HepG2 (cell line): Measurements from ENCODE around the gene METTL14. TPM values are rescaled to one million over a fixed set of nuclear protein-coding genes. Genes with fewer than 3 reads are reported as not detected.

Experiments
- MAFF ChIP-seq: IDR thresholded peaks from 2 replicates; pipeline ENCODE4 v1.6.1; 2011; ENCODE audit warnings: low read depth, low read length, improper control_type of control experiment
- NCOR1 ChIP-seq: fragments of 200-600 bp; sonication (generic); IDR thresholded peaks from 2 replicates; pipeline ENCODE4 v1.7.0; 2017; ENCODE audit warnings: antibody characterized with exemption, low read length, borderline replicate concordance
- PCBP2 ChIP-seq: fragments of 200-400 bp; formaldehyde crosslinking; optimal IDR thresholded peaks from 2 replicates; pipeline ENCODE3; 2018; ENCODE audit warnings: low read length, low read depth; ENCODE audit not compliant: poor library complexity, severe bottlenecking
- PHF8 ChIP-seq: sonication (generic); formaldehyde crosslinking; IDR thresholded peaks from 2 replicates; pipeline ENCODE4 v1.5.0; 2020; ENCODE audit warnings: missing genetic modification reagents
- SOX13 ChIP-seq, 3 experiments: fragments of 450-650 bp in 1 of 3; sonication (generic) in 1 of 3; formaldehyde crosslinking in 1 of 3; IDR thresholded peaks in 2 of 3; conservative IDR thresholded peaks in 1 of 3; 2 replicates each; pipeline versions ENCODE4 v1.5.0 to v1.6.1; 2016 to 2020; ENCODE audit warnings: antibody characterized with exemption in 1 of 3, mild to moderate bottlenecking in 1 of 3, missing compliant biosample characterization in 1 of 3, missing genetic modification reagents in 1 of 3, moderate library complexity in 1 of 3
- SOX5 ChIP-seq: IDR thresholded peaks from 2 replicates; pipeline ENCODE4 v1.6.1; 2016; ENCODE audit warnings: borderline replicate concordance
- SSRP1 ChIP-seq: IDR thresholded peaks from 2 replicates; pipeline ENCODE4 v1.6.1; 2016; ENCODE audit warnings: control low read depth
- STAT5B ChIP-seq: sonication (generic); formaldehyde crosslinking; IDR thresholded peaks from 2 replicates; pipeline ENCODE4 v1.4.0; 2020; ENCODE audit warnings: missing genetic modification reagents
- ZNF264 ChIP-seq: sonication (generic); formaldehyde crosslinking; IDR thresholded peaks from 2 replicates; pipeline ENCODE4 v1.4.0; 2020; ENCODE audit warnings: missing genetic modification reagents
- ZNF777 ChIP-seq: sonication (generic); formaldehyde crosslinking; IDR thresholded peaks from 2 replicates; pipeline ENCODE4 v1.4.0; 2020; ENCODE audit warnings: missing genetic modification reagents
- polyA plus RNA-seq, 8 experiments: library from polyadenylated mRNA; depleted of rRNA in 3 of 8; stranded (reverse) in 7 of 8; unstranded in 1 of 8; fragments of >200 nt; fragmentation: Illumina TruSeq in 4 of 8; extraction: Trizol in 4 of 8; gene quantifications; 2 replicates each; pipeline versions ENCODE4 v1.2.1 to v1.2.3, GENCODE V29; 2011 to 2016; ENCODE audit warnings: low read depth in 4 of 8, missing spikeins in 1 of 8, mixed read lengths in 1 of 8; ENCODE audit not compliant: insufficient read depth in 1 of 8
- total RNA-seq, 5 experiments: library from RNA; depleted of rRNA; stranded (reverse); fragments of >200 nt; fragmentation: Illumina TruSeq; extraction: Trizol; gene quantifications; 2 replicates each; pipeline ENCODE4 v1.2.3, GENCODE V29; 2016; ENCODE audit warnings: low read depth in 1 of 5
- TF ChIP-seq, protein P1 (sequence below): IDR thresholded peaks from 2 replicates; pipeline ENCODE4 v1.6.1; 2016; ENCODE audit warnings: low read depth
- TF ChIP-seq, protein P2 (sequence below): sonication (generic); formaldehyde crosslinking; IDR thresholded peaks from 2 replicates; pipeline ENCODE4 v1.4.0; 2020; ENCODE audit warnings: mild to moderate bottlenecking, missing genetic modification reagents
- TF ChIP-seq, protein P3 (sequence below): sonication (generic); formaldehyde crosslinking; IDR thresholded peaks from 2 replicates; pipeline ENCODE4 v1.4.0; 2020; ENCODE audit warnings: missing genetic modification reagents
- TF ChIP-seq, protein P4 (sequence below): sonication (generic); formaldehyde crosslinking; conservative IDR thresholded peaks from 2 replicates; pipeline ENCODE4 v1.4.0; 2020; ENCODE audit warnings: missing genetic modification reagents
- TF ChIP-seq, protein P5 (sequence below): sonication (generic); formaldehyde crosslinking; IDR thresholded peaks from 2 replicates; pipeline ENCODE4 v1.8.0; 2022; ENCODE audit warnings: mild to moderate bottlenecking, missing genetic modification reagents; ENCODE audit not compliant: insufficient replicate concordance
- TF ChIP-seq, protein P6 (sequence below): sonication (generic); formaldehyde crosslinking; IDR thresholded peaks from 2 replicates; pipeline ENCODE4 v1.4.0; 2020; ENCODE audit warnings: missing genetic modification reagents
- TF ChIP-seq, protein P7 (sequence below): IDR thresholded peaks from 2 replicates; pipeline ENCODE4 v1.6.1; 2016; ENCODE audit warnings: missing genetic modification reagents, missing compliant biosample characterization

Gene METTL14
- total and polyA plus RNA-seq, 2 of the 13 experiments (the other 11 are each of a cell fraction or from before 2014, with no cell fraction given): 11.6 to 44.9 TPM

DNA sequence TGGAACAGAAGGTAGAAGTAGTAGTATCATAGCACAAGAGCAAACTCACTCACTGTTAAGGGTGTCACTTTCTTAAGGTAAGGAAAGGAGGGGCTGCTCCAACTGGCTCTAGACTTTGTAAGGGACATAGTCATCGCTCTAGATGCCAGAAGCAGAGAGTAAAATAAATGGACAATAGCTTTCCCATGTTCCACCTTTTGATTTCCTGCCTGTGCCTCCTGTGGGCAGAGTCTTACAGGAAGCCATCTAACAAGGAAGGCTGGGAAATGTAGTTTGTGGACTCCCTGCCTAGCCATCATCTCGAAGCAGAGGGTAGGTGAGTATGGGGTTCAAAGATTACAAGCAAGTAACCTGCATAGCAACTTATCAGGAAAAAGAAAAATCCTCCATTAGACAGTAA lies 1.7 kb upstream of the METTL14 start (continued):
- TF ChIP-seq, protein P1, sequence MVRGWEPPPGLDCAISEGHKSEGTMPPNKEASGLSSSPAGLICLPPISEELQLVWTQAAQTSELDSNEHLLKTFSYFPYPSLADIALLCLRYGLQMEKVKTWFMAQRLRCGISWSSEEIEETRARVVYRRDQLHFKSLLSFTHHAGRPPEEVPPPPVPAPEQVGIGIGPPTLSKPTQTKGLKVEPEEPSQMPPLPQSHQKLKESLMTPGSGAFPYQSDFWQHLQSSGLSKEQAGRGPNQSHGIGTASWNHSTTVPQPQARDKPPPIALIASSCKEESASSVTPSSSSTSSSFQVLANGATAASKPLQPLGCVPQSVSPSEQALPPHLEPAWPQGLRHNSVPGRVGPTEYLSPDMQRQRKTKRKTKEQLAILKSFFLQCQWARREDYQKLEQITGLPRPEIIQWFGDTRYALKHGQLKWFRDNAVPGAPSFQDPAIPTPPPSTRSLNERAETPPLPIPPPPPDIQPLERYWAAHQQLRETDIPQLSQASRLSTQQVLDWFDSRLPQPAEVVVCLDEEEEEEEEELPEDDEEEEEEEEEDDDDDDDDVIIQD (CRISPR knock-in tag): 0 out of 2 replicates have a peak, but pooled peaks have one; percentile 33
- TF ChIP-seq, protein P2, sequence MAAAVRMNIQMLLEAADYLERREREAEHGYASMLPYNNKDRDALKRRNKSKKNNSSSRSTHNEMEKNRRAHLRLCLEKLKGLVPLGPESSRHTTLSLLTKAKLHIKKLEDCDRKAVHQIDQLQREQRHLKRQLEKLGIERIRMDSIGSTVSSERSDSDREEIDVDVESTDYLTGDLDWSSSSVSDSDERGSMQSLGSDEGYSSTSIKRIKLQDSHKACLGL (CRISPR knock-in tag): no peak
- TF ChIP-seq, protein P3, sequence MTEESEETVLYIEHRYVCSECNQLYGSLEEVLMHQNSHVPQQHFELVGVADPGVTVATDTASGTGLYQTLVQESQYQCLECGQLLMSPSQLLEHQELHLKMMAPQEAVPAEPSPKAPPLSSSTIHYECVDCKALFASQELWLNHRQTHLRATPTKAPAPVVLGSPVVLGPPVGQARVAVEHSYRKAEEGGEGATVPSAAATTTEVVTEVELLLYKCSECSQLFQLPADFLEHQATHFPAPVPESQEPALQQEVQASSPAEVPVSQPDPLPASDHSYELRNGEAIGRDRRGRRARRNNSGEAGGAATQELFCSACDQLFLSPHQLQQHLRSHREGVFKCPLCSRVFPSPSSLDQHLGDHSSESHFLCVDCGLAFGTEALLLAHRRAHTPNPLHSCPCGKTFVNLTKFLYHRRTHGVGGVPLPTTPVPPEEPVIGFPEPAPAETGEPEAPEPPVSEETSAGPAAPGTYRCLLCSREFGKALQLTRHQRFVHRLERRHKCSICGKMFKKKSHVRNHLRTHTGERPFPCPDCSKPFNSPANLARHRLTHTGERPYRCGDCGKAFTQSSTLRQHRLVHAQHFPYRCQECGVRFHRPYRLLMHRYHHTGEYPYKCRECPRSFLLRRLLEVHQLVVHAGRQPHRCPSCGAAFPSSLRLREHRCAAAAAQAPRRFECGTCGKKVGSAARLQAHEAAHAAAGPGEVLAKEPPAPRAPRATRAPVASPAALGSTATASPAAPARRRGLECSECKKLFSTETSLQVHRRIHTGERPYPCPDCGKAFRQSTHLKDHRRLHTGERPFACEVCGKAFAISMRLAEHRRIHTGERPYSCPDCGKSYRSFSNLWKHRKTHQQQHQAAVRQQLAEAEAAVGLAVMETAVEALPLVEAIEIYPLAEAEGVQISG (CRISPR knock-in tag): peak; percentile 45; the same call in 1 of the 2 replicates
- TF ChIP-seq ZNF777 (CRISPR knock-in tag) (no peak), SOX13 (IDR thresholded peaks at IDR 0.05) (no peak), SOX13 (CRISPR knock-in tag; conservative IDR thresholded peaks at IDR 0.05 in 1 of 2, IDR thresholded peaks at IDR 0.05 in 1 of 2) (no peak), PCBP2 (no peak), STAT5B (CRISPR knock-in tag) (no peak), PHF8 (CRISPR knock-in tag) (peak; percentile 36; the same call in 1 of the 2 replicates), SOX5 (CRISPR knock-in tag) (0 out of 2 replicates have a peak, but pooled peaks have one; percentile 9), MAFF (no peak), NCOR1 (no peak), SSRP1 (CRISPR knock-in tag) (no peak), ZNF264 (no peak)
- TF ChIP-seq, protein P4, sequence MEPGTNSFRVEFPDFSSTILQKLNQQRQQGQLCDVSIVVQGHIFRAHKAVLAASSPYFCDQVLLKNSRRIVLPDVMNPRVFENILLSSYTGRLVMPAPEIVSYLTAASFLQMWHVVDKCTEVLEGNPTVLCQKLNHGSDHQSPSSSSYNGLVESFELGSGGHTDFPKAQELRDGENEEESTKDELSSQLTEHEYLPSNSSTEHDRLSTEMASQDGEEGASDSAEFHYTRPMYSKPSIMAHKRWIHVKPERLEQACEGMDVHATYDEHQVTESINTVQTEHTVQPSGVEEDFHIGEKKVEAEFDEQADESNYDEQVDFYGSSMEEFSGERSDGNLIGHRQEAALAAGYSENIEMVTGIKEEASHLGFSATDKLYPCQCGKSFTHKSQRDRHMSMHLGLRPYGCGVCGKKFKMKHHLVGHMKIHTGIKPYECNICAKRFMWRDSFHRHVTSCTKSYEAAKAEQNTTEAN (CRISPR knock-in tag): no peak
- TF ChIP-seq, protein P5, sequence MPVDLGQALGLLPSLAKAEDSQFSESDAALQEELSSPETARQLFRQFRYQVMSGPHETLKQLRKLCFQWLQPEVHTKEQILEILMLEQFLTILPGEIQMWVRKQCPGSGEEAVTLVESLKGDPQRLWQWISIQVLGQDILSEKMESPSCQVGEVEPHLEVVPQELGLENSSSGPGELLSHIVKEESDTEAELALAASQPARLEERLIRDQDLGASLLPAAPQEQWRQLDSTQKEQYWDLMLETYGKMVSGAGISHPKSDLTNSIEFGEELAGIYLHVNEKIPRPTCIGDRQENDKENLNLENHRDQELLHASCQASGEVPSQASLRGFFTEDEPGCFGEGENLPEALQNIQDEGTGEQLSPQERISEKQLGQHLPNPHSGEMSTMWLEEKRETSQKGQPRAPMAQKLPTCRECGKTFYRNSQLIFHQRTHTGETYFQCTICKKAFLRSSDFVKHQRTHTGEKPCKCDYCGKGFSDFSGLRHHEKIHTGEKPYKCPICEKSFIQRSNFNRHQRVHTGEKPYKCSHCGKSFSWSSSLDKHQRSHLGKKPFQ (CRISPR knock-in tag): no peak
- TF ChIP-seq, protein P6, sequence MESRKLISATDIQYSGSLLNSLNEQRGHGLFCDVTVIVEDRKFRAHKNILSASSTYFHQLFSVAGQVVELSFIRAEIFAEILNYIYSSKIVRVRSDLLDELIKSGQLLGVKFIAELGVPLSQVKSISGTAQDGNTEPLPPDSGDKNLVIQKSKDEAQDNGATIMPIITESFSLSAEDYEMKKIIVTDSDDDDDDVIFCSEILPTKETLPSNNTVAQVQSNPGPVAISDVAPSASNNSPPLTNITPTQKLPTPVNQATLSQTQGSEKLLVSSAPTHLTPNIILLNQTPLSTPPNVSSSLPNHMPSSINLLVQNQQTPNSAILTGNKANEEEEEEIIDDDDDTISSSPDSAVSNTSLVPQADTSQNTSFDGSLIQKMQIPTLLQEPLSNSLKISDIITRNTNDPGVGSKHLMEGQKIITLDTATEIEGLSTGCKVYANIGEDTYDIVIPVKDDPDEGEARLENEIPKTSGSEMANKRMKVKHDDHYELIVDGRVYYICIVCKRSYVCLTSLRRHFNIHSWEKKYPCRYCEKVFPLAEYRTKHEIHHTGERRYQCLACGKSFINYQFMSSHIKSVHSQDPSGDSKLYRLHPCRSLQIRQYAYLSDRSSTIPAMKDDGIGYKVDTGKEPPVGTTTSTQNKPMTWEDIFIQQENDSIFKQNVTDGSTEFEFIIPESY (CRISPR knock-in tag): no peak
- TF ChIP-seq, protein P7, sequence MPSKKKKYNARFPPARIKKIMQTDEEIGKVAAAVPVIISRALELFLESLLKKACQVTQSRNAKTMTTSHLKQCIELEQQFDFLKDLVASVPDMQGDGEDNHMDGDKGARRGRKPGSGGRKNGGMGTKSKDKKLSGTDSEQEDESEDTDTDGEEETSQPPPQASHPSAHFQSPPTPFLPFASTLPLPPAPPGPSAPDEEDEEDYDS (CRISPR knock-in tag): peak; percentile 59
